ENCODE measurements around the gene HMGXB4.

The HMGXB4 gene

GRCh38 chr22:35264986-35265385 is 7.7 kb downstream of the HMGXB4 start:
- no peak for DNase-seq

DNA sequence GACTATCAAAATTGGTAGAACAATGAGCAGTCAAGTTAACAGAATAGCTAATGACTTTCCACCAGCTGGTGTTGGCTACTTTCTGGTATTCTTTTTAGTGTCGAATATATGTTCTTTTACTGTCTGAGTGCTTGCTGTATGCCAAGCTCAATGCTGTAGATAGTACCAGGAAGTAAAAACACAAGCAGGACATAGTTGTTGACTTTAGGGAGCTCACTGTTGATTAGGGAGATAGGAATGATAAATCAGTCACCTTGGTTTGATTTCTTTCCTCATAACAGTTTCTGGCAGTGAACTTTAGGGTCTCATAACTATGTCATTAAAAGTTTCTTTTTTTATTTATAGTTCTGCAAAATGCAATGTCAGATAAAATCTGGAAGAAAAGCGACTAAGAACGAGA is 9.0 kb downstream of the HMGXB4 start:
- no peak for DNase-seq

GRCh38 chr22:35269630-35270029 is 12.3 kb downstream of the HMGXB4 start:
- DNase-seq = no peak

- no peak for DNase-seq
Measured at GRCh38 chr22:35274154-35274871, 17.0 kb downstream of the HMGXB4 start.

DNA sequence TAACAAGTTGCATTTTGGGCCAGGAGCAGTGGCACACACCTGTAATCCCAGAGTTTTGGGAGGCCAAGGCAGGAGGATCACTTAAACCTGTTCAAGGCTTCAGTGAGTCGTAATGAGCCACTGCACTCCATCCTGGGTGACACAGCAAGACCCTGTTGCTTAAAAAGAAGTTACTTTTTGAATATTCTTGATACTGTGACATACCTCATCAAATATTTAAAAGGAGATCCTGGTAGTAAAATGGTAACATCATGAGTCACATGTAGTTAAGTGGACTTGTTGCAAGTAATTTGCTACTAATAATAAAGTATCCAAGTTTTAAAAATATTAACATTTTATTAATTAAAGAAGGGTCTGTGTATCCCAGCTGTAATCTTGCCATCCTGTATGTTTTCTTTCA is 18.3 kb downstream of the HMGXB4 start:
- DNase-seq = no peak

- DNase-seq = no peak
Measured at GRCh38 chr22:35276019-35276418, 18.7 kb downstream of the HMGXB4 start.

GRCh38 chr22:35288116-35288515 is 30.8 kb downstream of the HMGXB4 start:
- no peak for DNase-seq

GRCh38 chr22:35292786-35293185 is 35.5 kb downstream of the HMGXB4 start:
- no peak for DNase-seq

GRCh38 chr22:35296051-35296450 is 38.8 kb downstream of the HMGXB4 start:
- no peak for DNase-seq

- peak; percentile 23 for DNase-seq
Measured at GRCh38 chr22:35299217-35299672, 42.0 kb downstream of the HMGXB4 start.

GRCh38 chr22:35299673-35300499 is 42.6 kb downstream of the HMGXB4 start, which contains the start of gene TOM1:
TOM1 (plus strand) TSS chr22:35299894; CDS start chr22:35299929, 35 bp downstream.
- DNase-seq = peak; percentile 97

DNA sequence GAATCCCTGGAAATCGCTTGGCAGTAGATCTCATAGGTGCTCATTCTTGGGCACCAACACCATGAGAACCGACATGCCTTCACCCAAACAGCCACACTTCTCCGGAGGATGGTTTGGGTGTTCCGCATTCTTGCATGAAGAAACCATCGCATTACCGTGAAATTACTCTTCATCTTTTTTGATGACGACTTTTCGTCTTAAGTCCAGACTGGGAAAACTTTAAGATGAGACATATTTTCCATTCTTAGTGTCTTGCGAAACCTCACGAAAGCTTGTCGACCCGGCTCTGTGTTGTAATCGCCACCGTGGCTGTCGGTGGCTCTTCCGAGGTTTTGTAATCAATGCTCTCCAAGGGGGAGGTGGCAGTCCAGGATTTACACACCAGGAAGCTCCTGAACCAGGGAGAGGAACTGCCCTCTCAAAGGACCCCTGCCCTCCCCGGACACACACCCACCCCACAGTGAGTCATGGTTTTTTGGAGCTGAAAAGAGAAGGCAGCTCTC is 44.1 kb downstream of the HMGXB4 start:
- DNase-seq = peak; percentile 21

- DNase-seq = no peak
Measured at GRCh38 chr22:35303029-35303624, 45.8 kb downstream of the HMGXB4 start.

- DNase-seq = no peak
Measured at GRCh38 chr22:35305525-35306070, 48.3 kb downstream of the HMGXB4 start.

DNA sequence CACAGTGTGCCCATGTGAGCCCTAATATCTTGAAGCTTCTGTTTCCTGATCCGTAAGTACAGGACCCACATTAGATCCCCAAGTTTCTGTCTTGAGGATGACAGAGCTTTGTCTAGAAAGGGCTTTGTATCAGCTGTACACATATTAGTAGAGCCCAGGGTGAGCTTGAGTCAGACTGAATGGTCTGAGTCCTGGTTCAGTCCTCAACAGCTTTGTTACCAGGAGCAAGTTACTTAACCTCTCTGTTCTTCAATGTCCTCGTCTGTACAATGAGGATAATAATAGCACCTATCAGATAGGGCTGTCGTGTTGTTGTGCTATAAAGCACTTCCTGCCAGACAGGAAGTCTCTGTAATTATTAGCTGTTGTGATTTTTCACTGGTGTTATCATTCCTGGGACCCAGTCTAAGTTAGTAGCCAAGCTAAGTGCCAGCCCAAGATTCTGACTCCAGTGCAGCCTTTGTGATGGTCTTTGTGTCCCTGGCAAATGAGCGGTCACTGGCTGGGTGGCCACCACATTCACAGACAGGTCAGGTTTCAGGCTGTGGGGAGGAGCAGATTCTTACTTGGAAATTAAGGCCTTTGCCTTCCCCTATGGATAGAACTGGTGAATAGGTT is 49.2 kb downstream of the HMGXB4 start:
- DNase-seq = no peak

DNA sequence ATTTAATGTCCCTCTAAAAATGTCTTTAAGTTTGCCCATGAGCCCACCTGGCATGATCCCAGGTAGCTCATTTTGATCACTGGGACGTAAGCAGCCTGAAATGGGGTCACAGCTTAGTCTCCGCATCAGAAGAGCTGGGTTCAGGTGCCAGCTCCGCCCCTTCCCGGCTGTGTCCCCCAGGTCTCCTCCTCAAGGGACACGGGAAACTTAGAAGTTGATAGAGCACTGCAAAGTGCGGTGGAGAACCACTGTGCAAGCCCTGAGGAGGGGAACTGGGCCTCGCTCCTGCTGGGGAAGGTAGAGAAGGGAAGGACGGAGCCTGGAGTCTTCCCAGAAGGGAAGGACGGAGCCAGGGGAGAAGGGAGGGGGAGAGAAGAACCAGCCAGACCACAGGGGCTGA is 50.1 kb downstream of the HMGXB4 start:
- no peak for DNase-seq

- no peak for DNase-seq
Measured at GRCh38 chr22:35307892-35308291, 50.6 kb downstream of the HMGXB4 start.

DNA sequence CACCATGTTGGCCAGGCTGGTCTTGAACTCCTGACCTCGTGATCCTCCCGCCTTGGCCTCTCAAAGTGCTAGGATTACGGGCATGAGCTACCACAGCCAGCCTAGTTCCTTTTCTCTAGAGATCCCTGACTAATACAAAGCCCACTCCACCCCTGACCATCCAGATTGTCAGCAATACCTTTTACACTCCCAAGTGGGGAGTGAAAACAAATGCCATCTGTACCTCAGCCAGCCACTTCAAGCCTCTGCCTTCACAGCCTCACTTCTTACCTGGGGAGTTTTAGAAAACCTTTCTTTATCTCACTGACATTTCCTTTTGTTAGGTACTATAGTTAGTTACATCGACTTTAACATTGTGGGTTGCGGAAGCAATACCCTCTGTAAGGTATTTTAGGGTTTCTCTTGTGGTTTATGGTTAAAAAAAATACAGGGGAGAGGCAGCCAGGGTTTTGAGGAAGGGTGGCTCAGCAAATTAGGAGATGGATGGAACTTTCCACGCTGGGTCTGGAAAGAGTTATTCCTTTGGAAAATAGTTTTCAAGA is 51.3 kb downstream of the HMGXB4 start:
- DNase-seq = no peak

GRCh38 chr22:35310556-35311550 is 53.6 kb downstream of the HMGXB4 start:
- DNase-seq = peak; percentile 16

- DNase-seq = no peak
Measured at GRCh38 chr22:35311551-35311999, 54.3 kb downstream of the HMGXB4 start.

All from stimulated activated naive CD4-positive, alpha-beta T cell treated with Interleukin-2 at 50 U/mL for 16 hours (primary cell).